ENCODE data around the gene DLG3. TPM values are rescaled to one million over a fixed set of nuclear protein-coding genes. Genes with fewer than 3 reads are reported as not detected.

Gene DLG3
- polyA plus RNA-seq, 1 donor from 2014 or later: 66.5 TPM

DNA sequence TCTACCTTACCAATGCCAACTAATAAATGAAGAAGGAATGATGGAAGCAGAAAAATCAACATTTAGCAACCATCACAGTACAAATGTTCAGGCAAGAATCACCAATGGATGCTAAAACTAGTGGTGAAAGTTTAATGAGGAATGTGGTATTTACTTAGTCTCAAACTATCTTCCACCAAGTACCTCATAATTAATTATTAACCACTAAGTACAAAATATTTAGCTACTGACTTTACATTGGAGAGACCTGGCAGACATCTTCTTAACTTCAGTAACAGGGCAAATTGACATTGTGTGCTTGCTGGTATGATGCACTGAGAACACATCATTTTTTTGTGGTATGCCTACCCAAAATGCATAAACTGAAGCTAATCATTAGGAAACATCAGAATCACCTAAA is 82.4 kb downstream of the DLG3 start (continued):
- TF ChIP-seq, protein P1, sequence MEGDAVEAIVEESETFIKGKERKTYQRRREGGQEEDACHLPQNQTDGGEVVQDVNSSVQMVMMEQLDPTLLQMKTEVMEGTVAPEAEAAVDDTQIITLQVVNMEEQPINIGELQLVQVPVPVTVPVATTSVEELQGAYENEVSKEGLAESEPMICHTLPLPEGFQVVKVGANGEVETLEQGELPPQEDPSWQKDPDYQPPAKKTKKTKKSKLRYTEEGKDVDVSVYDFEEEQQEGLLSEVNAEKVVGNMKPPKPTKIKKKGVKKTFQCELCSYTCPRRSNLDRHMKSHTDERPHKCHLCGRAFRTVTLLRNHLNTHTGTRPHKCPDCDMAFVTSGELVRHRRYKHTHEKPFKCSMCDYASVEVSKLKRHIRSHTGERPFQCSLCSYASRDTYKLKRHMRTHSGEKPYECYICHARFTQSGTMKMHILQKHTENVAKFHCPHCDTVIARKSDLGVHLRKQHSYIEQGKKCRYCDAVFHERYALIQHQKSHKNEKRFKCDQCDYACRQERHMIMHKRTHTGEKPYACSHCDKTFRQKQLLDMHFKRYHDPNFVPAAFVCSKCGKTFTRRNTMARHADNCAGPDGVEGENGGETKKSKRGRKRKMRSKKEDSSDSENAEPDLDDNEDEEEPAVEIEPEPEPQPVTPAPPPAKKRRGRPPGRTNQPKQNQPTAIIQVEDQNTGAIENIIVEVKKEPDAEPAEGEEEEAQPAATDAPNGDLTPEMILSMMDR (IDR thresholded peaks at IDR 0.05; ENCODE audit: poor library complexity, severe bottlenecking): no peak

GRCh38 chrX:70527610-70528345 is 83.1 kb downstream of the DLG3 start:
- H3K4me2 ChIP-seq (ENCODE audit: low read length): no peak overlapping the region
- H4K20me1 ChIP-seq (ENCODE audit: insufficient read depth): no peaks in the 10 kb centered on the region
- H3K9me3 ChIP-seq (ENCODE audit: low read length): no peaks in the 10 kb centered on the region
- no peaks in the 10 kb centered on the region for H3K27me3 ChIP-seq (ENCODE audit: insufficient read depth, low read depth, low read length)
- no peaks in the 10 kb centered on the region for H3F3A ChIP-seq (ENCODE audit: insufficient read depth, low read length, poor library complexity, severe bottlenecking)
- H3K27ac ChIP-seq (ENCODE audit: low read length): no peak overlapping the region
- H2AFZ ChIP-seq (ENCODE audit: low read depth, low read length): no peak overlapping the region
- H3K4me3 ChIP-seq (ENCODE audit: low read length): no peak overlapping the region
- H3K9ac ChIP-seq (ENCODE audit: low read length): no peak overlapping the region
- H3K9me2 ChIP-seq (ENCODE audit: insufficient read depth, low read length): no peaks in the 10 kb centered on the region
- H3K36me3 ChIP-seq (ENCODE audit: insufficient read depth, low read length): no peaks in the 10 kb centered on the region
- no peak for TF ChIP-seq MXI1 (conservative IDR thresholded peaks at IDR 0.05; ENCODE audit: poor library complexity, severe bottlenecking)
- H3K79me2 ChIP-seq (replicated peaks; ENCODE audit: insufficient read depth, low read length): no peaks in the 10 kb centered on the region

GRCh38 chrX:70535198-70535597 is 90.6 kb downstream of the DLG3 start:
- Histone ChIP-seq H3K79me2 (replicated peaks; ENCODE audit: insufficient read depth, low read length) (no peaks in the 10 kb centered on the region), H2AFZ (ENCODE audit: low read depth, low read length) (no peak overlapping the region), H3K9ac (ENCODE audit: low read length) (no peak overlapping the region), H3K27ac (ENCODE audit: low read length) (no peak overlapping the region), H4K20me1 (ENCODE audit: insufficient read depth) (no peaks in the 10 kb centered on the region), H3K36me3 (ENCODE audit: insufficient read depth, low read length) (no peaks in the 10 kb centered on the region), H3K9me3 (ENCODE audit: low read length) (no peaks in the 10 kb centered on the region), H3F3A (ENCODE audit: insufficient read depth, low read length, poor library complexity, severe bottlenecking) (no peaks in the 10 kb centered on the region), H3K4me3 (ENCODE audit: low read length) (no peak overlapping the region), H3K27me3 (ENCODE audit: insufficient read depth, low read depth, low read length) (no peaks in the 10 kb centered on the region), H3K9me2 (ENCODE audit: insufficient read depth, low read length) (no peaks in the 10 kb centered on the region), H3K4me2 (ENCODE audit: low read length) (no peak overlapping the region)
- no peak for TF ChIP-seq TAF1 (IDR thresholded peaks at IDR 0.05; ENCODE audit: low read depth)
- no peak for TF ChIP-seq RAD21 (conservative IDR thresholded peaks at IDR 0.05)
- no peak for TF ChIP-seq SMC3 (conservative IDR thresholded peaks at IDR 0.05; ENCODE audit: poor library complexity)
- TF ChIP-seq, protein P2, sequence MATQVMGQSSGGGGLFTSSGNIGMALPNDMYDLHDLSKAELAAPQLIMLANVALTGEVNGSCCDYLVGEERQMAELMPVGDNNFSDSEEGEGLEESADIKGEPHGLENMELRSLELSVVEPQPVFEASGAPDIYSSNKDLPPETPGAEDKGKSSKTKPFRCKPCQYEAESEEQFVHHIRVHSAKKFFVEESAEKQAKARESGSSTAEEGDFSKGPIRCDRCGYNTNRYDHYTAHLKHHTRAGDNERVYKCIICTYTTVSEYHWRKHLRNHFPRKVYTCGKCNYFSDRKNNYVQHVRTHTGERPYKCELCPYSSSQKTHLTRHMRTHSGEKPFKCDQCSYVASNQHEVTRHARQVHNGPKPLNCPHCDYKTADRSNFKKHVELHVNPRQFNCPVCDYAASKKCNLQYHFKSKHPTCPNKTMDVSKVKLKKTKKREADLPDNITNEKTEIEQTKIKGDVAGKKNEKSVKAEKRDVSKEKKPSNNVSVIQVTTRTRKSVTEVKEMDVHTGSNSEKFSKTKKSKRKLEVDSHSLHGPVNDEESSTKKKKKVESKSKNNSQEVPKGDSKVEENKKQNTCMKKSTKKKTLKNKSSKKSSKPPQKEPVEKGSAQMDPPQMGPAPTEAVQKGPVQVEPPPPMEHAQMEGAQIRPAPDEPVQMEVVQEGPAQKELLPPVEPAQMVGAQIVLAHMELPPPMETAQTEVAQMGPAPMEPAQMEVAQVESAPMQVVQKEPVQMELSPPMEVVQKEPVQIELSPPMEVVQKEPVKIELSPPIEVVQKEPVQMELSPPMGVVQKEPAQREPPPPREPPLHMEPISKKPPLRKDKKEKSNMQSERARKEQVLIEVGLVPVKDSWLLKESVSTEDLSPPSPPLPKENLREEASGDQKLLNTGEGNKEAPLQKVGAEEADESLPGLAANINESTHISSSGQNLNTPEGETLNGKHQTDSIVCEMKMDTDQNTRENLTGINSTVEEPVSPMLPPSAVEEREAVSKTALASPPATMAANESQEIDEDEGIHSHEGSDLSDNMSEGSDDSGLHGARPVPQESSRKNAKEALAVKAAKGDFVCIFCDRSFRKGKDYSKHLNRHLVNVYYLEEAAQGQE (IDR thresholded peaks at IDR 0.05; ENCODE audit: borderline replicate concordance): no peak
- TF ChIP-seq EP300 (conservative IDR thresholded peaks at IDR 0.05; ENCODE audit: poor library complexity, severe bottlenecking): no peak
- TF ChIP-seq MXI1 (conservative IDR thresholded peaks at IDR 0.05; ENCODE audit: poor library complexity, severe bottlenecking): no peak
- no peak for TF ChIP-seq EZH2 (IDR thresholded peaks at IDR 0.05; ENCODE audit: borderline replicate concordance, insufficient read depth, low read length, poor library complexity, severe bottlenecking)
- no peak for TF ChIP-seq POLR2AphosphoS5 (IDR thresholded peaks at IDR 0.05)
- TF ChIP-seq, protein P1 (IDR thresholded peaks at IDR 0.05; ENCODE audit: poor library complexity, severe bottlenecking): no peak

All from neural cell (in vitro differentiated cells).